Measurements from ENCODE around the gene FHIT.

- TF ChIP-seq CTCF (IDR thresholded peaks at IDR 0.05; ENCODE audit: low read depth, low read length) (no peak), EZH2phosphoT487 (IDR thresholded peaks at IDR 0.05; ENCODE audit: low read depth) (no peak)
Observed at GRCh38 chr3:60190073-60190472, 1061.2 kb downstream of the FHIT start.
